B cell (primary cell): Measurements from ENCODE around the gene FRMD4A.

ENCODE experiments used
- CTCF ChIP-seq: fragments of 200-600 bp; IDR thresholded peaks from one replicate; pipeline ENCODE4 v1.8.0; 2022; ENCODE audit warnings: antibody characterized with exemption, mild to moderate bottlenecking
- EZH2 ChIP-seq: IDR thresholded peaks from 2 replicates; pipeline ENCODE4 v1.6.1; 2012; ENCODE audit warnings: borderline replicate concordance, low read depth, mild to moderate bottlenecking, moderate library complexity, low read length; ENCODE audit not compliant: insufficient read depth, poor library complexity, severe bottlenecking

GRCh38 chr10:13668126-13668525 is 662.6 kb downstream of the FRMD4A start:
- TF ChIP-seq CTCF (no peak), EZH2 (no peak)
